ENCODE results near the gene CSRNP3.

DNA sequence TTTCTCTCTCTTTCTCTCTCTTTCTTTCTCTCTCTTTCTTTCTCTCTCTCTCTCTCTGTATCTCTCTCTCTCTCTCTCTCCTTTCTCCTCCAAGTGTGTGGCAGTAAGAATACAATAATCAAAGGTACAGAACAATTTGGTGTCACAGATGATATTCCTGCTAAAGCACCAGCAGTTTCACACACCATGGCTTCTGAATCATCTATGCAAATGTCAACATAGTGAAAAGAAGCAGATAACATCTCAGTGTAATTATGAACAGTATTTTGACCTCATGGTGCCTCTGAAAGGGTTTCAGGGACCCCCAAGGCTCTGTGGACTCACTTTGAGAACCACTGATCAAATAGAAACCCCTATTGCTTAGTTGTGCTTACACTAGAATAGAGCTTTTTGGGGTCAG lies 38.5 kb upstream of the CSRNP3 start:
- TF ChIP-seq REPIN1 (tag by site-specific recombination; IDR thresholded peaks at IDR 0.05; ENCODE audit: low read depth): no peak
- TF ChIP-seq ZNF341 (tag by site-specific recombination; IDR thresholded peaks at IDR 0.05; ENCODE audit: low read depth): no peak
- TF ChIP-seq, protein P1, sequence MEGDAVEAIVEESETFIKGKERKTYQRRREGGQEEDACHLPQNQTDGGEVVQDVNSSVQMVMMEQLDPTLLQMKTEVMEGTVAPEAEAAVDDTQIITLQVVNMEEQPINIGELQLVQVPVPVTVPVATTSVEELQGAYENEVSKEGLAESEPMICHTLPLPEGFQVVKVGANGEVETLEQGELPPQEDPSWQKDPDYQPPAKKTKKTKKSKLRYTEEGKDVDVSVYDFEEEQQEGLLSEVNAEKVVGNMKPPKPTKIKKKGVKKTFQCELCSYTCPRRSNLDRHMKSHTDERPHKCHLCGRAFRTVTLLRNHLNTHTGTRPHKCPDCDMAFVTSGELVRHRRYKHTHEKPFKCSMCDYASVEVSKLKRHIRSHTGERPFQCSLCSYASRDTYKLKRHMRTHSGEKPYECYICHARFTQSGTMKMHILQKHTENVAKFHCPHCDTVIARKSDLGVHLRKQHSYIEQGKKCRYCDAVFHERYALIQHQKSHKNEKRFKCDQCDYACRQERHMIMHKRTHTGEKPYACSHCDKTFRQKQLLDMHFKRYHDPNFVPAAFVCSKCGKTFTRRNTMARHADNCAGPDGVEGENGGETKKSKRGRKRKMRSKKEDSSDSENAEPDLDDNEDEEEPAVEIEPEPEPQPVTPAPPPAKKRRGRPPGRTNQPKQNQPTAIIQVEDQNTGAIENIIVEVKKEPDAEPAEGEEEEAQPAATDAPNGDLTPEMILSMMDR (tag by site-specific recombination; IDR thresholded peaks at IDR 0.05): no peak
- TF ChIP-seq ZNF501 (tag by site-specific recombination; IDR thresholded peaks at IDR 0.05): no peak
- no peak for TF ChIP-seq ZNF23 (tag by site-specific recombination; IDR thresholded peaks at IDR 0.05; ENCODE audit: borderline replicate concordance)
